Right atrium auricular region (tissue), 2 donors: ENCODE data around the gene SEC11C. TPM values are rescaled to one million over a fixed set of nuclear protein-coding genes. Genes with fewer than 3 reads are reported as not detected.

Source experiments
- DNase-seq: peaks from one replicate; pipeline ENCODE4 v3.0.0-alpha.2; 2019; ENCODE audit warnings: low spot score
- H3K27ac ChIP-seq, 2 donors: fragments of 200-600 bp; sonication (generic); 1 replicate in 1 of 2; 2 replicates in 1 of 2; pipeline ENCODE4 v1.5.1; 2016 to 2019
- H3K27me3 ChIP-seq, 2 donors: fragments of 200-600 bp; sonication (generic); one replicate each; pipeline versions ENCODE4 v1.5.1 to v1.6.0; 2017 to 2019
- H3K36me3 ChIP-seq: fragments of 200-600 bp; sonication (generic); one replicate; pipeline ENCODE4 v1.5.1; 2016
- H3K4me1 ChIP-seq, 2 donors: fragments of 200-600 bp; sonication (generic); one replicate each; pipeline versions ENCODE4 v1.5.1 to v1.6.0; 2017 to 2019
- H3K4me3 ChIP-seq, 2 donors: fragments of 200-600 bp; sonication (generic); 1 replicate in 1 of 2; 2 replicates in 1 of 2; pipeline ENCODE4 v1.5.1; 2017 to 2019; ENCODE audit warnings: mild to moderate bottlenecking in 1 of 2, moderate library complexity in 1 of 2
- H3K9me3 ChIP-seq, 2 donors: fragments of 200-600 bp; sonication (generic); one replicate each; pipeline ENCODE4 v1.5.1; 2019
- total RNA-seq, 2 donors: library from RNA; depleted of rRNA; stranded (reverse); fragments of >200 nt; gene quantifications; one replicate each; pipeline ENCODE4 v1.1.0, GENCODE V29; 2016
- TF ChIP-seq, protein P1 (sequence below), 2 donors: fragments of 200-600 bp; sonication (generic); IDR thresholded peaks; one replicate each; pipeline ENCODE4 v1.5.1; 2019; ENCODE audit warnings: antibody characterized with exemption in 2 of 2

Gene SEC11C
- total RNA-seq, 2 donors from 2014 or later: 11.7 to 23.9 TPM

DNA sequence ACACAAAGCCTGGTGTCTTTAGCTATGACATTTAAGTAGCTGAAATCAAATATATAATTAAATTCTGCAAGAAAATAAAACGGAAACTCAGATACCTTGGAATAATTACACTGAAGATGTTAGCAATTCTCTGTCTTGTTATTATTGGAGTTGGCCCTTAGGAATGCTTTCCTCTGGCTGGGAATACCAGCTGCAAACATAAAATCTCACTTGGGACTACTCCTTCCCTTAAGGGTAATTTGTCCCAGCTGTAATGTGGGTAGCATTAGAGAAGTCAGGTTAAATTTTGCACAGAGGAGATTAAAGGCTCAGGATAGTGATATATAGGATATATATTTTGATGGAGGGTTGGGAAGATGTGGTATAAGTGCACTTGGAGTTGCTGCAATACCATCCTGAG, 43.0 kb downstream of the SEC11C start:
- Histone ChIP-seq H3K4me1 (no peaks in the 10 kb centered on the region), H3K27me3 (no peaks in the 10 kb centered on the region), H3K36me3 (no peaks in the 10 kb centered on the region), H3K27ac (no peak overlapping the region), H3K4me3 (no peak overlapping the region), H3K9me3 (no peaks in the 10 kb centered on the region)
- no peak for DNase-seq
- TF ChIP-seq, protein P1, sequence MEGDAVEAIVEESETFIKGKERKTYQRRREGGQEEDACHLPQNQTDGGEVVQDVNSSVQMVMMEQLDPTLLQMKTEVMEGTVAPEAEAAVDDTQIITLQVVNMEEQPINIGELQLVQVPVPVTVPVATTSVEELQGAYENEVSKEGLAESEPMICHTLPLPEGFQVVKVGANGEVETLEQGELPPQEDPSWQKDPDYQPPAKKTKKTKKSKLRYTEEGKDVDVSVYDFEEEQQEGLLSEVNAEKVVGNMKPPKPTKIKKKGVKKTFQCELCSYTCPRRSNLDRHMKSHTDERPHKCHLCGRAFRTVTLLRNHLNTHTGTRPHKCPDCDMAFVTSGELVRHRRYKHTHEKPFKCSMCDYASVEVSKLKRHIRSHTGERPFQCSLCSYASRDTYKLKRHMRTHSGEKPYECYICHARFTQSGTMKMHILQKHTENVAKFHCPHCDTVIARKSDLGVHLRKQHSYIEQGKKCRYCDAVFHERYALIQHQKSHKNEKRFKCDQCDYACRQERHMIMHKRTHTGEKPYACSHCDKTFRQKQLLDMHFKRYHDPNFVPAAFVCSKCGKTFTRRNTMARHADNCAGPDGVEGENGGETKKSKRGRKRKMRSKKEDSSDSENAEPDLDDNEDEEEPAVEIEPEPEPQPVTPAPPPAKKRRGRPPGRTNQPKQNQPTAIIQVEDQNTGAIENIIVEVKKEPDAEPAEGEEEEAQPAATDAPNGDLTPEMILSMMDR (IDR thresholded peaks at IDR 0.05): no peak

DNA sequence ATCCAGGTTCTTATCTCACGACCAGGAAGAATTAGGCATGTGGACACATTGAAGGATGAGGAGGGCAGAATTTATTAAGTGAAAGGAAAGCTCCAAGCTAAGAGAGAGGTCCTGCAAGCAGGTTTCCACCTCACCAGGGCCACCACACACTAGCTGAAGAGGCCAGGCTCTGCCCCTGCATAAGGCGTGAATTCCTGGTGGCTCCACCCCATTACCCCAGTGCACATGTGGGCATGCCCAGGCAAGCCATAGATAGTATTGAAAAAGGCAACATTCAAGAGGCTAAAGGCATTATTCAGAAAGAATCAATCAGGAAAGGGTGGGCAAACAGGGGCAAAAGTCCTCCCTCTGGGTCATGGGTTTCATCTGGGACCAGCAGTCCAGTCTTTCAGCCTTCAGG, 49.3 kb downstream of the SEC11C start:
- Histone ChIP-seq H3K4me3 (no peak overlapping the region), H3K27me3 (no peaks in the 10 kb centered on the region), H3K4me1 (no peaks in the 10 kb centered on the region), H3K9me3 (no peaks in the 10 kb centered on the region), H3K27ac (no peak overlapping the region), H3K36me3 (no peaks in the 10 kb centered on the region)
- DNase-seq: no peak
- TF ChIP-seq, protein P1 (IDR thresholded peaks at IDR 0.05): no peak

DNA sequence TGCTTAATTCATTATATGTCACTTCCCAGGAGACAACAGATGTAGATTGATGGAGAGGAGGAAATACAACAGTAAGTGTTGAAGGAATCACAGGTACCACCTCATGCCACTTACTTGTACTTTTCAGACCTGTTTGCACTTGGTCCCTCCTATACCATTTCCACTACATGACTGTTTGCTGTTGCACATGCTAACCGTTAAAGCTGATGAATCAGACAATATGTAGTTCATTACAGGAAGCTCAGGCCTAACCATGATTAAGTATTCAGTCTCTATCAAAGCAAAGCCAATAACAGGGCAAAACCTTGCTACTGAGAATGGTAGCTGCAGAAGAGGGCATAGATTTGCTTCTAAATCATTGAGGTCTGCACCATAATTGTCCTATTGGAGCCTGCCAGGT, 50.1 kb downstream of the SEC11C start:
- no peaks in the 10 kb centered on the region for H3K36me3 ChIP-seq
- no peak for DNase-seq
- H3K4me3 ChIP-seq: no peak overlapping the region
- no peaks in the 10 kb centered on the region for H3K27me3 ChIP-seq
- TF ChIP-seq, protein P1 (IDR thresholded peaks at IDR 0.05): no peak
- no peak overlapping the region for H3K27ac ChIP-seq
- no peaks in the 10 kb centered on the region for H3K4me1 ChIP-seq
- H3K9me3 ChIP-seq: no peaks in the 10 kb centered on the region

DNA sequence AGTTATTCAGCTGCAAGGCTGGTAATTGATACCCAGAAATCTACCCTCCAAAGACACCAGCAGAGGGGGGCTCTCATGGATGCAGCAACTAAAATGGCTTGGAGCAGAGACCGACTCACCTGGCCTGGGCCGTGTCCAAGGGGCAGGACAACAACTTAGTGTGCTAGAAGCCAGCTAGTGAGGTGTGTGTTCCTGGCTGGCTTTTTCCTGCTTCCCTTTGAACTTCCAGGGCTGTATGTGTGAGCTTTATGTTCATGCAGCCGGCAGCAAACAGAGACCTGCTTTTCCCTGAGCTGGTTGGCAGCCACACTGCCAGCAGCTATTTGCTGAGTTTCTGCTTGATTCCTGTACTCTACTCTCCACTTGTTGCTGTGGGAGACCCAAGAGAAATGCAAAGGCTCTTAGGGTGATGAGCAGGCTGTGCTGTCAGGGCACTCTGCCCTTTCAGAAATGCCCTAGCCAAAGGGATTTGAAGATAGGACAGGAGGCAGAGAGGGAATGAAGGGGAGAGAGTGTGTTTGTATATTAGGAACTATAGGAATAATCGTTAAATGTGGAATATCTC, 56.6 kb downstream of the SEC11C start:
- TF ChIP-seq, protein P1 (IDR thresholded peaks at IDR 0.05): no peak
- Histone ChIP-seq H3K4me3 (no peak overlapping the region), H3K36me3 (no peaks in the 10 kb centered on the region), H3K27me3 (no peaks in the 10 kb centered on the region), H3K4me1 (no peaks in the 10 kb centered on the region), H3K27ac (no peak overlapping the region), H3K9me3 (no peaks in the 10 kb centered on the region)
- no peak for DNase-seq

DNA sequence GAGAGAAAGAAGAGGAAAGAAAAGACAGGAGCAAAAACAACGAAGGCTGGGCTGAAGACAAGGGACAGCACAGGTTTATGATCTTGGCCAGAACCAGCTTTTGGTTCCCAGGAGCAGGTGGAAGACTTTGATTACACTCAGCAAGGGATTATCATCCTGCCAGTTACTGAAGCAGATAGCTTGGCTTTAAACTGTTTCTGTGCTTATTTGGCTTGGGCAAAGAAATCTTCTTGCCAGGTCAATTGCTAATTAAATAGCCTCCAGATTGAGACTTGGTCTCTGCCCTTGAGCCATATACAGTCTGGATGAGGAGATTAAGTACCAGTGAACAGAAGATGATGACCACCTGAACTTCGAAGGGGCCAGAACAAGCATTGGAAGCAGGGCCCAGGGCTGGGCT, 58.0 kb downstream of the SEC11C start:
- Histone ChIP-seq H3K4me1 (no peaks in the 10 kb centered on the region), H3K27ac (no peak overlapping the region), H3K4me3 (no peak overlapping the region), H3K9me3 (no peaks in the 10 kb centered on the region), H3K36me3 (no peaks in the 10 kb centered on the region), H3K27me3 (no peaks in the 10 kb centered on the region)
- no peak for DNase-seq
- TF ChIP-seq, protein P1 (IDR thresholded peaks at IDR 0.05): no peak

DNA sequence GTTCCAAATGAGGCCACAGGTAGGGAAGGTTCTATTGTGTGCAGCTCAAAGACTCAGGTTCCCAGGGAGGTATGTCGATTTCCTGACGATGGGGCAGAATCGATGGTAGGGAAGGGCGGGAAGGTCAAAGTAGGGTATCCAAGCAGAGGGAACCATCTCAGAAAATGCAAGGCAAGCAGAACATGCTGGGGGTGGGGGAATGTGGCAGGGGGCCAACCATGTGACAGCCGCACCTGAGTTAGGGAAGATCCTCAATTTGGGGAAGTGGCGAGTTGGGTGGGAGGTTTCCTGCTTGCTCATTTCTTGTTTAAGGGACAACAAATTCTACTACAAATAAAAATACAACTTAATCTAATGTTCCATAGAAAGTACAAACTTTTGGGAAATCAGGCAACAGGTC, 58.5 kb downstream of the SEC11C start:
- no peaks in the 10 kb centered on the region for H3K36me3 ChIP-seq
- no peak overlapping the region for H3K4me3 ChIP-seq
- H3K4me1 ChIP-seq: no peaks in the 10 kb centered on the region
- no peak for DNase-seq
- no peak overlapping the region for H3K27ac ChIP-seq
- no peaks in the 10 kb centered on the region for H3K9me3 ChIP-seq
- H3K27me3 ChIP-seq: no peaks in the 10 kb centered on the region
- TF ChIP-seq, protein P1 (IDR thresholded peaks at IDR 0.05): no peak
